Measurements from ENCODE around the gene ZNF277. TPM values are rescaled to one million over a fixed set of nuclear protein-coding genes. Genes with fewer than 3 reads are reported as not detected.

The ZNF277 gene
- total RNA-seq, 1 experiment from 2014 or later: 21.3 TPM

DNA sequence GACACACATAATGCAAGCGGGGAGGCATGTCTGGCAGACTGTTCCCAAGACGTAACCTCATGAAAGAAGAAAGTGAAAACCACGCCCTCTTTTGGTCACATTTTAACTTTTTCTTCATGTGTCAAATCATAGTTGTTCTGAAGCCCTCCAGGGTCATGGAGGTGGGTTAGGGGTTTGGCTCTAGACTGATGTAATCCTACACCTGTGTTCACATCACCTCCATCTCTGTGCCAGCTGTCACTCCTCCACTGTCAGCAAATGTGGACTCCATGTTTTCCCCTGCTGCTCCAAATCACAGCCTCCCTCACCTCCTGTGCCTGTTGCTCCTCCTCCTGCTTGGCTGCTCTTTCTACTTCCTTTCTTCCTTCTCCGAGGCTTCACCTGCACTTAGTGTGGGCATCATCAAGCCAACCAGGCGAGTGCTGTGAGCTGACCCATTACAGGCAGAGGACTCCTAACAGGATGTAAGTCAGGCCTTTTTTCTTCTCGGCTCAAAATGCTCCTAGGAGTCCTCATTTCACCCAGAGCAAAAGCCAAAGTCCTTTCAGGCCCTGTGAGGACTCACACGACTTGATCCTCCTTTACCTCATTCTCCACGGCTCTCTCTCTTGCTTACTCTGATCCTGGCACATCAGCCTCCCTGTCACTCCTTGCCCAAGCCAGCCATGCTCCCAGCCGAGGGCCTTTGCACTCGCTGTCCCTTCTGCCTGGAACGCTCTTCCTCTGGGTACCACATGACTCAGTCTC is 177.3 kb downstream of the ZNF277 start:
- H3K27ac ChIP-seq (ENCODE audit: low read depth, low read length): no peak overlapping the region
- no peak for TF ChIP-seq FOSL1 (IDR thresholded peaks at IDR 0.05; ENCODE audit: low read depth)
- TF ChIP-seq SRF (IDR thresholded peaks at IDR 0.05; ENCODE audit: low read depth): no peak
- peak; percentile 31; the same call in 1 of the 2 replicates for TF ChIP-seq RAD21 (IDR thresholded peaks at IDR 0.05; ENCODE audit: low read depth)
- H3K79me2 ChIP-seq (ENCODE audit: insufficient read depth, low read length): no peaks in the 10 kb centered on the region
- ChIA-PET CTCF (no interaction called here), RAD21 (ENCODE audit: low non-redundant PET in 1 of 2, low total read pairs in 2 of 2, uncharacterized antibody in 2 of 2, unreplicated experiment in 2 of 2) (no interaction called here), POLR2A (interaction anchor here (1.4 kb wide), 1 partner anchor 8 kb away, joined by 3 read pairs; no protein-coding TSS in a partner anchor)
- H3K9me3 ChIP-seq (ENCODE audit: control insufficient read depth in 1 of 2, insufficient read depth in 1 of 2, low read depth in 1 of 2, low read length in 2 of 2): no peaks in the 10 kb centered on the region
- H3K36me3 ChIP-seq (ENCODE audit: control insufficient read depth in 1 of 2, insufficient read depth in 2 of 2, low read length in 2 of 2): no peaks in the 10 kb centered on the region
- no peaks in the 10 kb centered on the region for H3K27me3 ChIP-seq (ENCODE audit: insufficient read depth, low read length)
- H3K4me1 ChIP-seq (ENCODE audit: control insufficient read depth in 1 of 2, insufficient read depth in 2 of 2, low read length in 2 of 2): no peaks in the 10 kb centered on the region
- DNase-seq (ENCODE audit: low read depth, low spot score) (no peak), ATAC-seq (peak; percentile 49)
- no peak overlapping the region for H3K9ac ChIP-seq (ENCODE audit: low read length)
- intact Hi-C loops (cut with micrococcal nuclease): no loop called here
- peak overlapping the region; percentile 16 for H2AFZ ChIP-seq (ENCODE audit: low read depth, low read length, poor library complexity, severe bottlenecking)
- no peak overlapping the region for H3K4me2 ChIP-seq (ENCODE audit: low read length)
- no peak overlapping the region for H3K4me3 ChIP-seq (replicated peaks in 1 of 2; ENCODE audit: low read depth in 1 of 2, low read length in 2 of 2)
- BruUV-seq (replicated peaks): no TSS peak
- H4K20me1 ChIP-seq (ENCODE audit: insufficient read depth): no peaks in the 10 kb centered on the region
- H3K9me2 ChIP-seq (ENCODE audit: insufficient read depth): no peaks in the 10 kb centered on the region

GRCh38 chr7:112385516-112385915 is 179.0 kb downstream of the ZNF277 start:
- ChIA-PET RAD21 (ENCODE audit: low non-redundant PET in 1 of 2, low total read pairs in 2 of 2, uncharacterized antibody in 2 of 2, unreplicated experiment in 2 of 2) (no interaction called here), CTCF (no interaction called here), POLR2A (interaction anchor here (1.4 kb wide), 1 partner anchor 10 kb away, joined by 3 read pairs; no protein-coding TSS in a partner anchor)
- H3K27ac ChIP-seq (ENCODE audit: low read depth, low read length): no peak overlapping the region
- H3K9ac ChIP-seq (ENCODE audit: low read length): no peak overlapping the region
- no peaks in the 10 kb centered on the region for H3K79me2 ChIP-seq (ENCODE audit: insufficient read depth, low read length)
- no peaks in the 10 kb centered on the region for H3K36me3 ChIP-seq (ENCODE audit: control insufficient read depth in 1 of 2, insufficient read depth in 2 of 2, low read length in 2 of 2)
- H2AFZ ChIP-seq (ENCODE audit: low read depth, low read length, poor library complexity, severe bottlenecking): no peak overlapping the region
- H4K20me1 ChIP-seq (ENCODE audit: insufficient read depth): no peaks in the 10 kb centered on the region
- H3K4me3 ChIP-seq (replicated peaks in 1 of 2; ENCODE audit: low read depth in 1 of 2, low read length in 2 of 2): no peak overlapping the region
- no peak for DNase-seq (ENCODE audit: low read depth, low spot score)
- ATAC-seq: no peak
- no peaks in the 10 kb centered on the region for H3K9me3 ChIP-seq (ENCODE audit: control insufficient read depth in 1 of 2, insufficient read depth in 1 of 2, low read depth in 1 of 2, low read length in 2 of 2)
- H3K9me2 ChIP-seq (ENCODE audit: insufficient read depth): no peaks in the 10 kb centered on the region
- TF ChIP-seq EZH2phosphoT487 (IDR thresholded peaks at IDR 0.05; ENCODE audit: borderline replicate concordance): no peak
- no peaks in the 10 kb centered on the region for H3K27me3 ChIP-seq (ENCODE audit: insufficient read depth, low read length)
- BruUV-seq (replicated peaks): no TSS peak
- no peaks in the 10 kb centered on the region for H3K4me1 ChIP-seq (ENCODE audit: control insufficient read depth in 1 of 2, insufficient read depth in 2 of 2, low read length in 2 of 2)
- H3K4me2 ChIP-seq (ENCODE audit: low read length): no peak overlapping the region
- intact Hi-C loops (cut with micrococcal nuclease): no loop called here

Data from HCT116 (cell line).